HG03045 (cell line): Measurements from ENCODE around the gene TMTC1.

ENCODE experiments used
- ATAC-seq: cut with Tn5 transposase; IDR thresholded peaks from one replicate; pipeline ENCODE4 v1.9.1; 2021; ENCODE audit warnings: mild to moderate bottlenecking, moderate library complexity; ENCODE audit not compliant: unreplicated experiment

Gene TMTC1

GRCh38 chr12:29625359-29625953 lies 158.3 kb downstream of the TMTC1 start:
- no peak for ATAC-seq

GRCh38 chr12:29622251-29622650 lies 161.5 kb downstream of the TMTC1 start:
- ATAC-seq: no peak

GRCh38 chr12:29620030-29620429 lies 163.7 kb downstream of the TMTC1 start:
- no peak for ATAC-seq

GRCh38 chr12:29617407-29617803 lies 166.3 kb downstream of the TMTC1 start:
- ATAC-seq: no peak

GRCh38 chr12:29616664-29617406 lies 166.9 kb downstream of the TMTC1 start:
- ATAC-seq: no peak

- no peak for ATAC-seq
Observed at GRCh38 chr12:29614694-29615325, 168.9 kb downstream of the TMTC1 start.

- no peak for ATAC-seq
Observed at GRCh38 chr12:29612912-29613311, 170.8 kb downstream of the TMTC1 start.

GRCh38 chr12:29611906-29612305 lies 171.8 kb downstream of the TMTC1 start:
- no peak for ATAC-seq

- ATAC-seq: no peak
Observed at GRCh38 chr12:29610473-29611170, 173.1 kb downstream of the TMTC1 start.

- ATAC-seq: no peak
Observed at GRCh38 chr12:29609431-29610215, 174.1 kb downstream of the TMTC1 start.

GRCh38 chr12:29608581-29608980 lies 175.2 kb downstream of the TMTC1 start:
- no peak for ATAC-seq

- ATAC-seq: no peak
Observed at GRCh38 chr12:29599381-29599780, 184.4 kb downstream of the TMTC1 start.

GRCh38 chr12:29595071-29595755 lies 188.5 kb downstream of the TMTC1 start:
- ATAC-seq: no peak

- ATAC-seq: no peak
Observed at GRCh38 chr12:29593001-29593400, 190.7 kb downstream of the TMTC1 start.

GRCh38 chr12:29591140-29592020 lies 192.4 kb downstream of the TMTC1 start:
- no peak for ATAC-seq

GRCh38 chr12:29589851-29590250 lies 193.9 kb downstream of the TMTC1 start:
- ATAC-seq: no peak

GRCh38 chr12:29589286-29589820 lies 194.4 kb downstream of the TMTC1 start:
- ATAC-seq: no peak

GRCh38 chr12:29582677-29583272 lies 201.0 kb downstream of the TMTC1 start:
- no peak for ATAC-seq

GRCh38 chr12:29582146-29582545 lies 201.6 kb downstream of the TMTC1 start:
- ATAC-seq: no peak
